ENCODE data around the gene DRC1. TPM values are rescaled to one million over a fixed set of nuclear protein-coding genes. Genes with fewer than 3 reads are reported as not detected.

The DRC1 gene
- polyA plus RNA-seq = not detected in 2 replicates

DNA sequence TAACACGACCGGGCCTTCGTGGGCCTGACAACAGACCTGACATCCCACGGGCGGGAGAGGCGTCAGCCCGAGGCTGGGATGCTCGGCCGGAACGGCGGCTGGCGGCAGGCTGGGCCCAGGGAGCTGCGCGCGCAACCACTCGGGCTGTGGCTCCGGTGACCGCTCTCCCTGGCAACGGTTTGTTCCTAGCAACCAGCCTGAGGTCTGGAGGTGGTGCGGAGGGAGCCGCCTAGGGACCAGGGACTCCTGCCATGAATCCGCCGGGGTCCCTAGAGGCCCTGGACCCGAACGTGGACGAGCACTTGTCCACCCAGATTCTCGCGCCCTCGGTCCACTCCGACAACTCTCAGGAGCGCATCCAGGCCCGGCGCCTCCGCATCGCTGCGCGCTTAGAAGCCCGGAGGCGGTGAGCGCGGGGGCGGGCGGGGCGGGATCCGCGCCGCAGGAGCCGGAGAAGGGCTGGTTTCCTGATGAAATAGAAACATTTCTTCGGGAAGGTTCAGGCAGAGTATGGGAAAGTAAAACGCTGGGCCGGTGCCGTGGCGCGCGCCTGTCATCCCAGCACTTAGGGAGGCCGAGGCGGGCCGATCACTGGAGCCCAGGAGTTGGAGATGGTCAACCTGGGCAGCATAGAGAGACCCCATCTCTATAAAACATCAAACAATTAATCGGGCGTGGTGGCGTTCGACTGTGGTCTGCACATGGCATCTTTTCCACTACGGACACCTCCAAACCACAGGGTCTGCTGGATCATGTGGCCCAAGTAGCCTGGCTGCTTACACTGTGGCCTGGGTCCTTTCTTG, at the start of gene DRC1:
DRC1 (plus strand) TSS at position 182 of the 803 bp plus-strand sequence; CDS start at position 252, 70 bp downstream.

DNA sequence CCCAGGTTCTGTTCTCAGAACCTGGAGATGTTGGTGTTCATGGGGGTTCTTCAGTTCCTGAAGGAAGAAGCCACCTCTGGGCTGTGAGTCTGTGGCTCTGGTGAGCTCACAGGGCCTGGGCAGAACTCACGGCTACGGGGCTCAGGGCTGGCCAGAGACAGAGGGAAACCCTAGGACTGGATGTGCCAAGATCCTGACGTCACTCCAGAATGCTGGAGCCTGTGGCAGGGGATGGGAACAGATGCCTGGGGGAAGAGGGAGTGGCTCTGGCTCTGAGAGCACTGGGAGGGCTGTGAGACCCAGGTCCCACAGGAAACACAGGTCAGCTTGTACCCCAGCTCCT, 76.2 kb downstream of the DRC1 start, which contains the start of gene OTOF:
OTOF (minus strand) TSS at position 214 of the 343 bp plus-strand sequence.

Other genes starting within 250 kb of the DRC1 start
- 1.2 and 1.6 TPM in 2 replicates for gene GAREM2, start 228.8 kb upstream of the DRC1 start, polyA plus RNA-seq
- gene HADHA, start 157.3 kb upstream of the DRC1 start, polyA plus RNA-seq = 36.8 and 42.8 TPM in 2 replicates
- gene HADHB, start 157.0 kb upstream of the DRC1 start, polyA plus RNA-seq = 69.7 and 74.3 TPM in 2 replicates
- 18.2 and 19.6 TPM in 2 replicates for gene SELENOI, start 55.8 kb upstream of the DRC1 start, polyA plus RNA-seq
- gene ADGRF3, start 55.1 kb upstream of the DRC1 start, polyA plus RNA-seq = not detected in 2 replicates
- not detected in 2 replicates for gene OTOF, start 76.2 kb downstream of the DRC1 start, polyA plus RNA-seq
- not detected in 2 replicates for gene CIB4, start 239.4 kb downstream of the DRC1 start, polyA plus RNA-seq